Right lobe of liver (tissue), 4 donors: ENCODE data around the gene TBX21.

Experiments used
- CTCF ChIP-seq, 4 donors: fragments of 200-600 bp in 3 of 4; fragments of 450-650 bp in 1 of 4; IDR thresholded peaks; one replicate each; pipeline versions ENCODE4 v1.5.1 to v1.8.0; 2016 to 2022; ENCODE audit warnings: antibody characterized with exemption in 4 of 4, mild to moderate bottlenecking in 2 of 4
- POLR2A ChIP-seq: fragments of 450-650 bp; IDR thresholded peaks from one replicate; pipeline ENCODE4 v1.6.1; 2017; ENCODE audit warnings: antibody characterized with exemption, mild to moderate bottlenecking
- donor health status: DM: no; HTN: no; CAD: no.
- donor health status: DM: no; HTN: no; CAD: no.
- donor health status: DM: no; HTN: yes; CAD: no.

GRCh38 chr17:47731396-47731795 lies 1.6 kb upstream of the TBX21 start:
- TF ChIP-seq POLR2A (no peak), CTCF (IDR thresholded peaks at IDR 0.05) (no peak)
